ENCODE measurements around the gene FGD3. TPM values are rescaled to one million over a fixed set of nuclear protein-coding genes. Genes with fewer than 3 reads are reported as not detected.

Gene FGD3
- total RNA-seq, 4 donors from 2014 or later: 1.7 to 4.2 (median 3.3) TPM

GRCh38 chr9:93023521-93023815 is 76.1 kb downstream of the FGD3 start:
- ATAC-seq: no peak
- H3K36me3 ChIP-seq: no peaks in the 10 kb centered on the region
- 70 to 82% methylated on average over 2 to 4 of the region's 4 CpGs for WGBS, 2 donors (ENCODE audit: low coverage in 1 of 2)
- TF ChIP-seq POLR2AphosphoS5 (IDR thresholded peaks at IDR 0.05) (no peak), CTCF (IDR thresholded peaks at IDR 0.05) (no peak), POLR2A (IDR thresholded peaks at IDR 0.05) (no peak), EP300 (IDR thresholded peaks at IDR 0.05) (no peak)
- H3K4me3 ChIP-seq: no peak overlapping the region
- H3K4me1 ChIP-seq: no peaks in the 10 kb centered on the region
- no peaks in the 10 kb centered on the region for H3K9me3 ChIP-seq
- H3K27me3 ChIP-seq: no peaks in the 10 kb centered on the region
- H3K27ac ChIP-seq: no peak overlapping the region

GRCh38 chr9:93024646-93024910 is 77.3 kb downstream of the FGD3 start:
- ATAC-seq: no peak
- H3K9me3 ChIP-seq: no peaks in the 10 kb centered on the region
- TF ChIP-seq POLR2A (IDR thresholded peaks at IDR 0.05) (no peak), CTCF (IDR thresholded peaks at IDR 0.05) (no peak), POLR2AphosphoS5 (IDR thresholded peaks at IDR 0.05) (no peak), EP300 (IDR thresholded peaks at IDR 0.05) (no peak)
- no peaks in the 10 kb centered on the region for H3K27me3 ChIP-seq
- H3K27ac ChIP-seq: no peak overlapping the region
- no peaks in the 10 kb centered on the region for H3K36me3 ChIP-seq
- WGBS, 2 donors (ENCODE audit: low coverage in 1 of 2): 80 to 92% methylated on average over 1 to 2 of the region's 4 CpGs
- H3K4me1 ChIP-seq: no peaks in the 10 kb centered on the region
- H3K4me3 ChIP-seq: no peak overlapping the region

GRCh38 chr9:93024986-93025630 is 77.8 kb downstream of the FGD3 start:
- H3K4me1 ChIP-seq: no peaks in the 10 kb centered on the region
- H3K27ac ChIP-seq: no peak overlapping the region
- H3K36me3 ChIP-seq: no peaks in the 10 kb centered on the region
- no peak overlapping the region for H3K4me3 ChIP-seq
- no peak for TF ChIP-seq POLR2A (IDR thresholded peaks at IDR 0.05)
- no peak for TF ChIP-seq CTCF (IDR thresholded peaks at IDR 0.05)
- TF ChIP-seq POLR2AphosphoS5 (IDR thresholded peaks at IDR 0.05): no peak
- TF ChIP-seq EP300 (IDR thresholded peaks at IDR 0.05): no peak
- H3K9me3 ChIP-seq: no peaks in the 10 kb centered on the region
- 91% methylated on average over 4 of the region's 11 CpGs; no CpG with 5 or more reads in 1 of the 2 donors for WGBS, 2 donors (ENCODE audit: low coverage in 1 of 2)
- no peak for ATAC-seq
- no peaks in the 10 kb centered on the region for H3K27me3 ChIP-seq

GRCh38 chr9:93025736-93026135 is 78.4 kb downstream of the FGD3 start:
- H3K4me3 ChIP-seq: no peak overlapping the region
- no peaks in the 10 kb centered on the region for H3K27me3 ChIP-seq
- TF ChIP-seq POLR2A (IDR thresholded peaks at IDR 0.05): no peak
- no peak for TF ChIP-seq EP300 (IDR thresholded peaks at IDR 0.05)
- TF ChIP-seq CTCF (IDR thresholded peaks at IDR 0.05): no peak
- TF ChIP-seq POLR2AphosphoS5 (IDR thresholded peaks at IDR 0.05): no peak
- 90% methylated on average over 2 of the region's 8 CpGs; no CpG with 5 or more reads in 1 of the 2 donors for WGBS, 2 donors (ENCODE audit: low coverage in 1 of 2)
- no peak for ATAC-seq
- no peak overlapping the region for H3K27ac ChIP-seq
- no peaks in the 10 kb centered on the region for H3K4me1 ChIP-seq
- no peaks in the 10 kb centered on the region for H3K36me3 ChIP-seq
- no peaks in the 10 kb centered on the region for H3K9me3 ChIP-seq

DNA sequence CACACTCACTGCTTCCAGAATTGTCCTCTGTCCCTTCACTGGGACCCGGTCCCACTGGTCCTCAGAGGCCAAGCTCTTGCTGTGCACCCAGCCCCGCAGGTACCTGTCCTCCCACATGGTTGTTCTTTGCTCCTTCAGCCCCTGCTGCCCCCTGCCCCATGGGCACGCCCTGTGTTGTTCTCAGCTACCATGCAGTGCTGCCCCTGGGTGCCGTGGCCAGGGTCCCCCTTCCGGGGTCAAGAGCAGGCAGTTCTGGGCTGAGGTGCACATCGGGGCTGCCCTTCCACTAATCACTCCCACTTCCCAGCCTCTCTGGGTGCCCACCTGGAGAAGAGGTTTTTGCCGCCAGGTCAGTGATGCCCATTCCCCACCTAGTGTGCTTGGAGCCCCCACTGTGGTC is 79.3 kb downstream of the FGD3 start:
- Histone ChIP-seq H3K27ac (no peak overlapping the region), H3K4me1 (no peaks in the 10 kb centered on the region), H3K9me3 (no peaks in the 10 kb centered on the region), H3K27me3 (no peaks in the 10 kb centered on the region), H3K4me3 (no peak overlapping the region), H3K36me3 (no peaks in the 10 kb centered on the region)
- TF ChIP-seq EP300 (IDR thresholded peaks at IDR 0.05): no peak
- WGBS, 2 donors (ENCODE audit: low coverage in 1 of 2): 90% methylated on average over 2 of the region's 7 CpGs; no CpG with 5 or more reads in 1 of the 2 donors
- ATAC-seq: no peak
